Astrocyte of the cerebellum (primary cell): ENCODE data around the gene THEM5.

Experiments used
- DNase-seq: peaks from one replicate; pipeline ENCODE4 v3.0.0-alpha.2; 2011; ENCODE audit warnings: low read depth
- H3K4me3 ChIP-seq: 2 replicates; pipeline ENCODE4 v1.5.1; 2011; ENCODE audit warnings: mild to moderate bottlenecking, low read depth, low read length, moderate library complexity
- CTCF ChIP-seq: IDR thresholded peaks from 2 replicates; pipeline ENCODE4 v1.5.1; 2012; ENCODE audit warnings: low read length, low read depth, moderate library complexity, mild to moderate bottlenecking; ENCODE audit errors: missing control alignments
- in situ Hi-C: cut with HindIII; loops from 2 replicates; pipeline ENCODE4 v1.10.0; 2017; ENCODE audit warnings: low sequenced_read_pairs

The THEM5 gene

GRCh38 chr1:151798571-151798970 lies 54.9 kb downstream of the THEM5 start:
- in situ Hi-C loops: no loop called here
- TF ChIP-seq CTCF: no peak
- no peak overlapping the region for H3K4me3 ChIP-seq
- no peak for DNase-seq
